NAMALWA (cell line): Measurements from ENCODE around the gene TSGA10IP.
A peak's percentile ranks its signal among the peaks of the same experiment; 100 is the strongest.

ENCODE experiments used
- DNase-seq: peaks from one replicate; pipeline ENCODE4 v3.0.0-alpha.2; 2015; ENCODE audit warnings: low spot score

Gene TSGA10IP

GRCh38 chr11:65918211-65919140, 26.8 kb upstream of the TSGA10IP start, which contains the start of gene C11orf68:
Gene C11orf68 (minus strand): TSS chr11:65919062. CDS start chr11:65919031, 31 bp downstream.
- DNase-seq: peak; percentile 45

- peak; percentile 96 for DNase-seq
Observed at GRCh38 chr11:65919141-65919572, 26.1 kb upstream of the TSGA10IP start, which contains the start of gene DRAP1. Gene DRAP1 (plus strand): TSS chr11:65919426. CDS start chr11:65919502, 76 bp downstream.

GRCh38 chr11:65919573-65920371, 25.5 kb upstream of the TSGA10IP start:
- no peak for DNase-seq

- no peak for DNase-seq
Observed at GRCh38 chr11:65920372-65920802, 24.9 kb upstream of the TSGA10IP start.

DNA sequence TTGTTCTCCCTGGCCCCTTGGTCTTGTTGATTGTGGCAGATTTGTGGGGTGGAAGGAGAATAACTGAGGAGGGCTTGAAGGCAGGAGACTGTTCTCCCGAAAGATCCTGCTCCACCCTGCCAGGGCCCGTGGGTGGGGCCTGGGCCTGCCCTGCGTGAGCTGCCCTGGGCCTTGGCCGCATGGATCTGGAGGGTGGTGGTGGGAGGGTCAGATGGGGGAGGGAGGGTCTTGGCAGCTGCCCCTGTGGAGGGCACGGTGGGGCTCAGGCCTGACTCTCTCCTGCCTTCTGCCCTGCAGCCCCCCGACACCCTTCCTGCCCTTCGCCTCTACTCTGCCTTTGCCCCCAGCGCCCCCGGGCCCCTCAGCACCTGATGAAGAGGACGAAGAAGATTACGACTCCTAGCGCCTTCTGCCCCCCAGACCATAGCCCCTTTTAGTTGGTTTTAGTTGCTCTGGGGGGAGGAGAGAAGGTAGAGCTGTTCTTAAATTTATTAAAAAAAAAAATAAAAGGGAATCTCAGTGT, 24.2 kb upstream of the TSGA10IP start:
- DNase-seq: no peak

- no peak for DNase-seq
Observed at GRCh38 chr11:65921876-65922275, 23.4 kb upstream of the TSGA10IP start.

DNA sequence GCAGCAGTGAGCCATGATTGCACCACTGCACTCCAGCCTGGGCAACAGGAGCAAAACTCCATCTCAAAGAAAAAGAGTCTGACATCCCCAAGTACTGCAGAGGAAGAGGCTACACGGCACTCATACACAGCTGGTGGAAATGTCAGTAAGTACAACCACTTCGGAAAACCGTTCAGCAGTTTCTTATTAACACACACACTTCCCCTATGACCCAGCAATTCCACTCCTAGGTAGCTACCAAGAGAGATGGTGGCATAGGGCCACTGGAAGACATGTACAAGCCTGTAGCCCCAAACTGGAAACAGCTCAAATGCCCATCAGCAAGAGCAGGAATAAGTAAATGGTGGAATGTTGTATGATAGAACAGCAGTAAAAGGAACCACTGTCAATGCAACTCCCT, 22.7 kb upstream of the TSGA10IP start:
- DNase-seq: no peak

- no peak for DNase-seq
Observed at GRCh38 chr11:65925397-65925796, 19.9 kb upstream of the TSGA10IP start.

DNA sequence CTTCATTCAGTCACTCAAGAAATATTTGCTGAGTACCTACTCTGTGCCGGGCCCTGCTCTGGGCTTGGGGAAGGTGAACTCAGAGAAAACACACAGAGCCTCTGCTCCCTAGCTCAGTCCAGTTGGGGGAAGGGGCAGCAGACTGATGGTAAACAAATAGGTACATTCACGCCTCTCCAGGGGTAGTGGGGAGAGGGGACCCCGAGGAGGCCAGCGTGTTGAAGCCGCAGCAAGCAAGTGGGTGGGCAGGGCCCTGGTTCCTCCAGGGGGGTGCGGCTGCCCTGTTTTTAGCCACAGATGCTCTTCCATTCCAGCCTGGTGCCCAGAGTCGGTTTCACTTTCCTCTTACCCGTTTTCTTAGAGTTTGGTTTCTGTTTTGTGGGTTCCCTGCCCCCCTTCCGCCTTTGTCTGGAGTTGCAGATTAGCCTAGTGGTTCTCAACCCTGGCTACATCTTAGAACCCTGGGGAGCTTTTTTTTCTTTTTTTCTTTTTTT, 17.3 kb upstream of the TSGA10IP start:
- DNase-seq: peak; percentile 85

DNA sequence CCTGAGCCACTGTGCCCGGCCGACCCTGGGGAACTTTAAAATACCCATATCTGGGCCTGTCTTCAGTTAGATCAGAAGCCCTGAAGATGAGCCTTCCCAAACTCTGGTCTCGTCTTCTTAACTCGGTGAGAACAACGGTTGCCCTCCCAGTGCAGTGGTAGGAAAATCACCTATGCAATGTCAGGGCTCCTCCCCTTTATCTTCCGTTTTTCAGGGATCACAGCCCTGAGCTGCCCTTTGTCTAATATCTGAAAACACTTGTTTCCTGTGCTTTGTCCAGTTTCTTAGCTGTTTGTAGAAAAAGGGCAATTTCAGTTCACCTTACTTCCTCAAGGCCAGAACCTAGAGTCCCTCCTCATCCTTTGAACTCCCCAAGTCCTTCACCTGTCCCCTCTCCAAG, 16.6 kb upstream of the TSGA10IP start:
- no peak for DNase-seq

- DNase-seq: no peak
Observed at GRCh38 chr11:65931773-65932557, 13.3 kb upstream of the TSGA10IP start.

GRCh38 chr11:65932558-65932919, 12.7 kb upstream of the TSGA10IP start:
- DNase-seq: no peak

DNA sequence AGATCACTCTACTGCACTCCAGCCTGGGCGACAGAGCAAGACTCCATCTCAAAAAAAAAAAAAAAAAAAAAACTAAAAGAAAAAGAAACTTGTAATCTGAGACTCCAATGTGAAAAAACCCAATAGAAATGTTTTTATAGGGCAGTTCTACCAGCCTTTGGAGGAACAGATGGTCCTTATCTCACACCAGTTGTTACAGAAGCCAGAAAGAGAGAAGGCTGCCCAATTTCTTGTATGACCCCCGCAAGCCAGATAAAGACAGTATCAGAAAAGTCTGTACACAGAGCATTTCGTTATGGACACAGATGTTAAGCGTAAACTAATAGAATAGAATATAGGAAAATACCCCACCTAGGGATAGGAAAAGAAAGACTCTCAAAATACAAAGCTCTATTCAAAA, 11.3 kb upstream of the TSGA10IP start:
- DNase-seq: no peak

DNA sequence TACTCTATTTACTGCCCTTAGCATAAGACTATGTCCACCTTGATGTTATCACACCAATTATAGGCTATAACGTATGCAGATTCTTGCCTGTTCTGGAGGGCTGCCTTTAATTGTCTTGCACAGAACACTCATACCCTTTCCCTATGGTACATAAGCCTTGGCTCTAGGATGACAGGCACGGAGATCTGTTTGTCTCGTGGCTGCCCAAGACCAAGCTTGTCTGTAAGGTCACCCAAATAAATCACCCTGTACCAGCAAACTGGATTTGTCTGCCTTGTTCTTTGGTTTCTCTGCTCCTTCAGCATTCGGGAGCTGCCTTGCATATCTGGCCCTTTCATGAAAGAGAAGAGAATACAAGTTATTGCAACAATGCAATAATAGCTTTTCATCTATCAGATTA, 7.5 kb upstream of the TSGA10IP start:
- no peak for DNase-seq

GRCh38 chr11:65941720-65942310, 3.5 kb upstream of the TSGA10IP start:
- no peak for DNase-seq

GRCh38 chr11:65942531-65942930, 2.7 kb upstream of the TSGA10IP start:
- DNase-seq: no peak

- no peak for DNase-seq
Observed at GRCh38 chr11:65944191-65944590, 1.1 kb upstream of the TSGA10IP start.

GRCh38 chr11:65944767-65945166, 513 bp upstream of the TSGA10IP start:
- DNase-seq: no peak

- DNase-seq: no peak
Observed at GRCh38 chr11:65945941-65946558, 770 bp downstream of the TSGA10IP start.

DNA sequence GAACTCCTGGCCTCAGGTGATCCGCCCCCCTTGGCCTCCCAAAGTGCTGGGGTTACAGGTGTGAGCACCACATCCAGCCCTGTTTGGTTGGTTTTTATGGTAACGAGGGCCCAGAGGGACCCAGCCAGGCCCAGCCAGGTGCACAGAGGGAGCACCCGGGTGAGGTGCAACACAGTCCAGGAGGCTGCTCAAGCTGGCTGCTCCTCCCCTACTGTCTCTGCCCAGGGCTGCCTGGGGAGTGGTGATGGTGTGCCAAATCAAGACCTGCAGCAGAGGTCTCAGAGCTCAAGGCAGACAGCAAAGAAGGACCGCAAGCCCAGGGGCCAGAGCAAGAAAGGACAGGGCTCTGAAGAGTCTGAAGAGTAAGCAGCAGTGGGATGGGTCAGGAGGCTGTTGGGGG, 1.4 kb downstream of the TSGA10IP start:
- no peak for DNase-seq

GRCh38 chr11:65947133-65947532, 1.9 kb downstream of the TSGA10IP start:
- DNase-seq: no peak
